Activated T-helper 17 cell treated with anti-CD3 and anti-CD28 coated beads, Interleukin-2, amount 50 U/mL, for 72 hours (primary cell): ENCODE measurements around the gene AGAP1. TPM values are rescaled to one million over a fixed set of nuclear protein-coding genes. Genes with fewer than 3 reads are reported as not detected.

ENCODE experiments used
- ATAC-seq: fragments of 150-1000 bp; cut with Tn5 transposase; replicated peaks from 2 replicates; pipeline ENCODE4 v1.10.0; 2021; ENCODE audit warnings: mild to moderate bottlenecking, moderate library complexity
- H3K27ac Mint-ChIP-seq: one replicate; pipeline ENCODE4 v1.8.0; 2022; ENCODE audit warnings: mixed read lengths
- H3K27me3 Mint-ChIP-seq: one replicate; pipeline ENCODE4 v1.8.0; 2022; ENCODE audit warnings: mixed read lengths
- H3K36me3 Mint-ChIP-seq: one replicate; pipeline ENCODE4 v1.8.0; 2022; ENCODE audit warnings: low read depth, mild to moderate bottlenecking, mixed read lengths
- H3K4me1 Mint-ChIP-seq: one replicate; pipeline ENCODE4 v1.8.0; 2022; ENCODE audit warnings: mixed read lengths
- H3K4me3 Mint-ChIP-seq: one replicate; pipeline ENCODE4 v1.8.0; 2022; ENCODE audit warnings: mild to moderate bottlenecking, mixed read lengths
- H3K9me3 Mint-ChIP-seq: one replicate; pipeline ENCODE4 v1.8.0; 2022; ENCODE audit warnings: mixed read lengths
- total RNA-seq, 2 donors: library from RNA; stranded (reverse); gene quantifications; one replicate each; pipeline ENCODE4 v1.2.3, GENCODE V29; 2022

AGAP1 gene
- 1 to 10 TPM; 2.2 to 5.3 TPM for total RNA-seq

- Mint-ChIP-seq H3K9me3 (no peaks in the 10 kb centered on the region), H3K36me3 (peaks cover 7% of the 10 kb centered on the region), H3K4me1 (peaks cover 5% of the 10 kb centered on the region), H3K4me3 (peak within 1 kb of the TSS; percentile 75), H3K27ac (no peak within 1 kb of the TSS), H3K27me3 (peaks cover 49% of the 10 kb centered on the region)
- ATAC-seq, result peak; percentile 9
Observed at GRCh38 chr2:235493775-235494715, at the start of gene AGAP1. TSS of gene AGAP1 (plus strand) at chr2:235494043.

DNA sequence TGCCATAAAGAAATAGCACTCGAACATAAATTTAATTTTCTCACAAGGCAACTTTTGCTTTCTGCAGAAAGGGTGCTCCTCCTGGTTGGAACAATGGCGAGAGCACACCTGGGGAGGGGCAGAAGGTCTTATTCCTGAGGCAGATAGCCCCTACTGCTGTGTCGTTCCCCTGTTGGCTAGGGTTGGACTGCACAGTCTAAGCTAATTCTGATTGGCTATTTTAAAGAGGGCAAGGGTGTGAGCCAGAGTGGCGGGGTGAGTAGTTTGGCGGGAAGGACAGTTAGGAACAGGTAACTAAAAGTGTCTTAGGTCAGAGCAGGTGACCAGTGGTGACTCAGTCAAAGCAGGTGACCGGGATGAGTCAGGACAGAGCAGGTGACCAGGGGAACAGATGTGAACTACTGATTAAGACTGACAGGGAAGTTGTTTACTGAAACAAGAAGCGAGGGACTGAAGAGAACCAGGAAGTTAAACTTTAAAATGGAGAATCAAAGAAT lies 49.7 kb upstream of the AGAP1 start:
- H3K9me3 Mint-ChIP-seq, result no peaks in the 10 kb centered on the region
- peaks cover 6% of the 10 kb centered on the region for H3K27me3 Mint-ChIP-seq
- H3K4me1 Mint-ChIP-seq, result no peaks in the 10 kb centered on the region
- H3K36me3 Mint-ChIP-seq, result no peaks in the 10 kb centered on the region
- H3K4me3 Mint-ChIP-seq, result no peak overlapping the region
- ATAC-seq, result no peak
- H3K27ac Mint-ChIP-seq, result no peak overlapping the region

DNA sequence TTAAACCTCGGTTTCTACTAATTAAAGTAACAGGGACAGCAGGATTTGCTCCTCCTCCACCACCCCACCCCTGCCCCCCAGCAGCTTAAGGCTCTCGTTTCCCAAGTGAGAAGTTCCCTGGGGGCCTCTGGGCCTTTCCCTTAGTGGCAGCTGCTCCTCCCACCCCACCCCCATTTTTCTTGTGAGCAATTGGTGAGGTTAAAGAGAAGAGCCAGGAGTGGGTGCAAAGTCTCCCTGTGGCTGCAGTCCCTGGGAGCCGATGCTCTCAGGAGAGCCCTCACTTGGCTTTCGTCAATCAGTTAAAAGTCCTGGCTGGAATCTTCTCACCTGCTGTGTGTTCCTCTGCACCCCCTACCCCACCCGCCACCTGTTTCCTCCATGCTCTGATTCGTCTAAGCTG lies 48.7 kb upstream of the AGAP1 start:
- H3K4me3 Mint-ChIP-seq, result no peak overlapping the region
- no peaks in the 10 kb centered on the region for H3K36me3 Mint-ChIP-seq
- ATAC-seq, result no peak
- H3K27ac Mint-ChIP-seq, result no peak overlapping the region
- no peaks in the 10 kb centered on the region for H3K4me1 Mint-ChIP-seq
- H3K9me3 Mint-ChIP-seq, result no peaks in the 10 kb centered on the region
- H3K27me3 Mint-ChIP-seq, result peaks cover 3% of the 10 kb centered on the region

GRCh38 chr2:235446082-235446481 lies 47.8 kb upstream of the AGAP1 start:
- Mint-ChIP-seq H3K27me3 (peaks cover 6% of the 10 kb centered on the region), H3K9me3 (no peaks in the 10 kb centered on the region), H3K4me3 (no peak overlapping the region), H3K36me3 (no peaks in the 10 kb centered on the region), H3K27ac (no peak overlapping the region), H3K4me1 (no peaks in the 10 kb centered on the region)
- ATAC-seq, result no peak

GRCh38 chr2:235447210-235447609 lies 46.6 kb upstream of the AGAP1 start:
- peaks cover 9% of the 10 kb centered on the region for H3K27me3 Mint-ChIP-seq
- H3K4me1 Mint-ChIP-seq, result no peaks in the 10 kb centered on the region
- H3K27ac Mint-ChIP-seq, result no peak overlapping the region
- no peaks in the 10 kb centered on the region for H3K36me3 Mint-ChIP-seq
- ATAC-seq, result no peak
- peaks cover under 1% of the 10 kb centered on the region for H3K9me3 Mint-ChIP-seq
- H3K4me3 Mint-ChIP-seq, result no peak overlapping the region

GRCh38 chr2:235449568-235449967 lies 44.3 kb upstream of the AGAP1 start:
- Mint-ChIP-seq H3K4me1 (no peaks in the 10 kb centered on the region), H3K9me3 (peaks cover 5% of the 10 kb centered on the region), H3K4me3 (no peak overlapping the region), H3K36me3 (no peaks in the 10 kb centered on the region), H3K27me3 (peaks cover 20% of the 10 kb centered on the region), H3K27ac (no peak overlapping the region)
- no peak for ATAC-seq

- no peak for ATAC-seq
- peaks cover 5% of the 10 kb centered on the region for H3K9me3 Mint-ChIP-seq
- H3K4me3 Mint-ChIP-seq, result no peak overlapping the region
- H3K36me3 Mint-ChIP-seq, result no peaks in the 10 kb centered on the region
- no peak overlapping the region for H3K27ac Mint-ChIP-seq
- peaks cover 19% of the 10 kb centered on the region for H3K27me3 Mint-ChIP-seq
- no peaks in the 10 kb centered on the region for H3K4me1 Mint-ChIP-seq
Observed at GRCh38 chr2:235453605-235454151, 40.2 kb upstream of the AGAP1 start.

DNA sequence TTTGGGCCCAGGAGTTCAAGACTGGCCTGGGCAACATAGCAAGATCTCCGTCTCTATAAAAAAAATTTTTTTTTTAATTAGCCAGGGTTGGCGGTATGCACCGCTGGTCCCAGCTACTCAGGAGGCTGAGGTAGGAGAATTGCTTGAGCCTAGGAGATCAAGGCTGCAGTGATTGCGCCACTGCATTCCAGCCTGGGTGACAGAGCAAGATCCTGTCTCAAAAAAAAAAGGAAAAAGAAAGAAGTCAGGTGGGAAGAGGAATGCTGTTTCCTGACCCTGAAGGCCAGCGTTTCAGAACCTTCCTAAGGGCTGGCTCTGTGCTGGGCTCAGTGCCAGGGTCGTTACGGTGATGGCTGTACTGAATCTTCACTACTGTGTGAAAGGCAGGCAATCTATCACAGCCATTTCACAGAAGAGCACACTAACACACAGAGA lies 35.0 kb upstream of the AGAP1 start:
- Mint-ChIP-seq H3K4me1 (no peaks in the 10 kb centered on the region), H3K4me3 (no peak overlapping the region), H3K9me3 (no peaks in the 10 kb centered on the region), H3K36me3 (no peaks in the 10 kb centered on the region), H3K27me3 (peaks cover 25% of the 10 kb centered on the region), H3K27ac (no peak overlapping the region)
- ATAC-seq, result no peak

DNA sequence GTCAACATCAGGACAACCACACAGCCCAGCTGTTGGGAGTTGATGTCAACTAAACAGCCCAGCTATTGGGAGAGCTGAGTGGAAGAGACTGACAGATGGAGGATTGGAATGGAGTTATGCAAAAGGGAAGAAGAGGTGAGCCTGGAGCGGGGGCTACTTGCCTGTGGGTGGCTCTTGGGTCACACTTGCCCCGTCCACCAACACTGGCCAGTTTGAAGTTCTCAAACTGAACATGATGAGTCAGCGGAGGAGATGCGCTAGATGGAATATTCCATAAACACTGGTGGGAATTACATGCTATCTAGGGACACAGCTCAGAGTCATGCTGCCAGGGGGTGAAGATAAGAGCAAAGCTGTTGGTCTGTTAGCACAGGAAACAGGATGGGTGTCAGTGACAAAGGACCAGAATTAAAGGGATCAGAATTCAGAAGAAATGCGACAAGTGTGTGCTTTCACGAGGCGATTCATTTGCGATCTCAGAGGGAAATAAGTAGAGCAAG lies 33.2 kb upstream of the AGAP1 start:
- Mint-ChIP-seq H3K4me1 (no peaks in the 10 kb centered on the region), H3K4me3 (no peak overlapping the region), H3K9me3 (no peaks in the 10 kb centered on the region), H3K36me3 (no peaks in the 10 kb centered on the region), H3K27ac (no peak overlapping the region), H3K27me3 (peaks cover 32% of the 10 kb centered on the region)
- ATAC-seq, result no peak

- Mint-ChIP-seq H3K27me3 (peaks cover 32% of the 10 kb centered on the region), H3K36me3 (no peaks in the 10 kb centered on the region), H3K9me3 (no peaks in the 10 kb centered on the region), H3K27ac (no peak overlapping the region), H3K4me3 (no peak overlapping the region), H3K4me1 (no peaks in the 10 kb centered on the region)
- no peak for ATAC-seq
Observed at GRCh38 chr2:235461763-235462414, 32.0 kb upstream of the AGAP1 start.

DNA sequence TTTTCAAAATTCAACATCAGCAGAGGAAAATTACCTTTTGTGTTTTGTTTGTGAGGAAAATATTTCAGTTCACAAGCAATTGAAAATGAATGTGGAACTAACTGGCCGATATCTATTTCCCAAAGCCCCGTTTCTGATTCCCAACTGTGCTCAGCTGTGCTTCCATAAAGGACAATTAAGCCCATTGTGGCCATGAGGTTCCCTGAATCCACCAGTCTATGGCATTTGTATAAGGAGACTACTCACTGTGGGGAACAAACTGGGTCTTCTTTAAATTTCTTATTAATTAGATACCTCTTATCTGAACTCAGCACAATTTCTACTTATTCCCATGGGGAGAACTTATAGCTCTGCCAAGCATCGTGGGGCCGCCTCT lies 31.4 kb upstream of the AGAP1 start:
- Mint-ChIP-seq H3K4me3 (no peak overlapping the region), H3K27me3 (peaks cover 32% of the 10 kb centered on the region), H3K9me3 (no peaks in the 10 kb centered on the region), H3K4me1 (no peaks in the 10 kb centered on the region), H3K36me3 (no peaks in the 10 kb centered on the region), H3K27ac (no peak overlapping the region)
- ATAC-seq, result no peak

DNA sequence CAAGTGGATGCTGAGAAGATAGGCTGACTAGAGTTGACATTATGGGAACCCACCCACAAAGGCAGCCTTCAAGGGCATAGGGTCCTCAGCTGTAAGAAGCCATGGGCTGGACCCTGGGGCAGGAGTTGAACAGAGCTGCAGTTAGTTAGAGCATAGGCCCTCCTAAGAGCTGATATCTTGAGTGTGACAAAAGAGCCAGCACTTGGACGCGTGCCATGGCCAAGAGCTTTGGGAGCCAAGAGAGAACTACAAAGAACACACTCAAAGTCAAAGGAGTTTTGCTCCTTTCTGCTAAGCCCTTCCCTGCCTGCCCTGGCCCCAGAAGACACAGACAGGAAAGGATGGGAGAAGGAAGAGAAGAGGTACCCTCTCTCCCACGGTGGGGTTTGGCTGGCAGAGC lies 29.9 kb upstream of the AGAP1 start:
- Mint-ChIP-seq H3K4me3 (no peak overlapping the region), H3K27me3 (peaks cover 31% of the 10 kb centered on the region), H3K4me1 (no peaks in the 10 kb centered on the region), H3K36me3 (no peaks in the 10 kb centered on the region), H3K9me3 (no peaks in the 10 kb centered on the region), H3K27ac (no peak overlapping the region)
- ATAC-seq, result no peak

DNA sequence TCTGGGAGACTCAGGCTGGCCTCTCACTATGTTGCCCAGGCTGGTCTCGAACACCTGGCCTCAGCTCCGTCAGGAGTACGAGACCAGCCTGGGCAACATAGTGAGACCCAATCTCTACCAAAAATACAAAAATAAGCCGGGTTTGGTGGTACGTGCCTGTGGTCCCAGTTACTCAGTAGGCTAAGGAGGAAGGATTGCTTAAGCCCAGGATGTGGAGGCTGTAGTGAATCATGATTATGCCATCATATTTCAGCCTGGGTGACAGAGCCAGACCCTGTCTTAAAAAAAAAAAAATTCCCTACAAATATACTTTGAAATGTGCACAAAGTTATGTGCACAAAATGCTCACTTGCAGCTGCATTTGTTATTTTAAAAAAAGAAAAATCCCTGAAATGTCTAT lies 26.3 kb upstream of the AGAP1 start:
- Mint-ChIP-seq H3K27ac (no peak overlapping the region), H3K4me3 (no peak overlapping the region), H3K27me3 (peaks cover 28% of the 10 kb centered on the region), H3K36me3 (no peaks in the 10 kb centered on the region), H3K9me3 (peaks cover 4% of the 10 kb centered on the region), H3K4me1 (no peaks in the 10 kb centered on the region)
- no peak for ATAC-seq

DNA sequence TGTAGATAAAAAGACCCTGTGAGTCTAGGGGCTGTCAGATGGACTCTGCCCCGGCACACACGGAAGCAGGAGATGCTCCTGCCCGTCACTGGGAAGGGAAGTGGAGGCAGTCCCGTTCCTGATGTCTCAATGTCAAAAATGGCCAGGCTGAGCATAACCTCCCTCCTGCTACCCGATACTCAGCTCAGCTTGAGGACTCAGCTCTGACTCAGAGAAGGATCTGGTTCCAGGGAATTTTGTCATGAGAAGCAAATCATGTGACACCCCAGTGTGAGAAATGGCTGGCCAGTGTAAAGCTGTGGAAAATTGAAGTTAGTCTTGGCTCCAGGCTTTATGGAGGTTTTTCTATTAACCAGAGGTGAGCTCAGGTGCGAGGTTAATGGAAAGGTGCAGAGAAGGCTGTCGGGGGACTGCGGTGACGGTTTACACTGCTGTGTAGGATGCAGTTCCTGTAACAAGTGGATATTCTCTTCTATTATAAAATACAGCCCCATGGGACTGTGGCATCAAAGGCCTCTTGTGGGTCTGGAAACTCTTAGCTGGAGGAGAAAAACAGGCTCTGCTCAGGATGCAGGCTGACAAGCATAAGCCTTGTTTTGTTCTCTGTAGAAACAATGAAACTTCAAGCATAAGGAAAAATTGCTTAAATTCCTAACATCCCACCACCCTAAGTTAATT lies 24.7 kb upstream of the AGAP1 start:
- H3K27me3 Mint-ChIP-seq, result peaks cover 23% of the 10 kb centered on the region
- no peaks in the 10 kb centered on the region for H3K4me1 Mint-ChIP-seq
- no peak overlapping the region for H3K4me3 Mint-ChIP-seq
- H3K36me3 Mint-ChIP-seq, result no peaks in the 10 kb centered on the region
- no peak overlapping the region for H3K27ac Mint-ChIP-seq
- ATAC-seq, result no peak
- peaks cover 4% of the 10 kb centered on the region for H3K9me3 Mint-ChIP-seq
